ENCODE measurements around the gene SH3RF2.

SH3RF2 gene

DNA sequence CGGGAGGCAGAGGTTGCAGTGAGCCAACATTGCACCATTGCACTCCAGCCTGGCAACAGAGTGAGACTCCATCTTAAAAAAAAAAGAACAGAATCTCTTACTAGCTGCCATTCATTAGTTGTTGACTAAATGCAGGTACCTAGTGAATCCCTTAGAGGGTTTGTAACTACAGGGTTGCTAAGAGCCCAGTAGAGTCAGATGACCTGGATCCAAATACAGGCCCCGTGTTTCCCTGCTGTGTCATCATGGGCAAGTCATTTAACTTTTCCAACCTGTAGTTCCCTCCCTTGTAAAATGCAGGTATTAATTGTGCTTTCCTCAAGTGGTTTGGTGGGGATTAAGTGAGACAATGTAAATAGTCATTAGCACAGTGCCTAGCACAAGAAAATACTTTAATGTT, 136.2 kb downstream of the SH3RF2 start:
- CTCF ChIA-PET: interaction anchor here (0.6 kb wide), 1 partner anchor 87 kb away, joined by 3 read pairs; no protein-coding TSS in a partner anchor
- TF ChIP-seq, protein P1, sequence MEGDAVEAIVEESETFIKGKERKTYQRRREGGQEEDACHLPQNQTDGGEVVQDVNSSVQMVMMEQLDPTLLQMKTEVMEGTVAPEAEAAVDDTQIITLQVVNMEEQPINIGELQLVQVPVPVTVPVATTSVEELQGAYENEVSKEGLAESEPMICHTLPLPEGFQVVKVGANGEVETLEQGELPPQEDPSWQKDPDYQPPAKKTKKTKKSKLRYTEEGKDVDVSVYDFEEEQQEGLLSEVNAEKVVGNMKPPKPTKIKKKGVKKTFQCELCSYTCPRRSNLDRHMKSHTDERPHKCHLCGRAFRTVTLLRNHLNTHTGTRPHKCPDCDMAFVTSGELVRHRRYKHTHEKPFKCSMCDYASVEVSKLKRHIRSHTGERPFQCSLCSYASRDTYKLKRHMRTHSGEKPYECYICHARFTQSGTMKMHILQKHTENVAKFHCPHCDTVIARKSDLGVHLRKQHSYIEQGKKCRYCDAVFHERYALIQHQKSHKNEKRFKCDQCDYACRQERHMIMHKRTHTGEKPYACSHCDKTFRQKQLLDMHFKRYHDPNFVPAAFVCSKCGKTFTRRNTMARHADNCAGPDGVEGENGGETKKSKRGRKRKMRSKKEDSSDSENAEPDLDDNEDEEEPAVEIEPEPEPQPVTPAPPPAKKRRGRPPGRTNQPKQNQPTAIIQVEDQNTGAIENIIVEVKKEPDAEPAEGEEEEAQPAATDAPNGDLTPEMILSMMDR (conservative IDR thresholded peaks at IDR 0.05; ENCODE audit: low read depth): no peak

DNA sequence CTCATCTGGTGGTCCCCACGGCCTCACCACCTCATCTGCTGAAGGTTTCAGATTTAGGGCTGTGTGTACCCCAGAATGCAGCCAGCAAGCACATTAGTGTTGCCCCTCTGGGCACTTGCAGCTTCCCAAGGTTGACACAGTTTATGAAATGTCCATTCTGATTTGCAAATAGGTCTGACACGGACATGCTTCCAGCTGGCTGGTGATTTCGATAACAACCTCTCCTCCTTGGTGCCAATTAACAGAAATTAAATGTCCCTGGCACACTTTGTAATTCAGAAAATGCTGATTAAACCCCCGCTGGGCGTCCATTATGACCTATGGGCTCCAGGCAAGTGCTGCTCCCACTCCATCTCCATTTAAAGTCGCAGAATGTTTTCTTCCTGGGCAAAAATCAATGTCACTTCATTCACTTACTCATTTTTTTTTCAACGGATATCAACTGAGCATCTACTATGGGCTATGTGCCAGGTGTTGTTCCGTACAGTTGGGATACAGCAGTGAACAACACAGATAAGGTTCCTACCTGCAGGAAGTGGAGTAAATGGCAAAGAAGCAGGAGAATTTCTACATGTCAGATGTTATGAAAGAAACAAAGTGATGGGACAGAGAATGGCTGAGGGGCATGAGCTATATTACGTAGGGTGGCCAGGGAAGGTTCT, 137.0 kb downstream of the SH3RF2 start:
- no peak for DNase-seq (ENCODE audit: low spot score)
- POLR2A ChIA-PET (ENCODE audit: low non-redundant PET): no interaction called here
- H3K27ac ChIP-seq: no peak overlapping the region
- CTCF ChIA-PET: interaction anchor here (0.6 kb wide), 2 partner anchors 86 to 365 kb away, joined by 3 read pairs; no protein-coding TSS in a partner anchor
- TF ChIP-seq, protein P1 (conservative IDR thresholded peaks at IDR 0.05; ENCODE audit: low read depth): no peak

More for the DNA sequence above, 136.2 kb downstream of the SH3RF2 start:
- POLR2A ChIA-PET (ENCODE audit: low non-redundant PET): no interaction called here
- no peak for DNase-seq (ENCODE audit: low spot score)
- H3K27ac ChIP-seq: no peak overlapping the region

DNA sequence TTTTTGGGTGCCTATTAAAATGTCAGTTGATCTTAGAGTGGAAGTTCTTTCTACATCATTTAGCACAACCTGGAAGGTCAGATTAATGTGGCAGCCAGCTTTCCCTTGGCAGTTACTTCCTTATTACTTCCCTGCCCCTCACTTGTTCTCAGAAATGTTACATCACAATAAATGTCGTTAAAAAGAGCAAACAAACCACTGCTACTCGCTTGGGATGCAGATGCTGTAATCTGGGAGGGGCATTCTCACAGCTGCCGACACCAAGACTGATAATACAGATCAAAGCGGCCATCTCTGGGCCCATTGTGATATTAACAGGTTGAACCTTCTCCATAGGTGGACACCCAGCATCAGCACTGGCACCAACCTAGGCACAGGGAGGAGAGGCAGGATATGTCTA, 139.7 kb downstream of the SH3RF2 start:
- ChIA-PET CTCF (no interaction called here), POLR2A (ENCODE audit: low non-redundant PET) (no interaction called here)
- no peak for DNase-seq (ENCODE audit: low spot score)
- no peak overlapping the region for H3K27ac ChIP-seq
- TF ChIP-seq, protein P1 (conservative IDR thresholded peaks at IDR 0.05; ENCODE audit: low read depth): no peak

DNA sequence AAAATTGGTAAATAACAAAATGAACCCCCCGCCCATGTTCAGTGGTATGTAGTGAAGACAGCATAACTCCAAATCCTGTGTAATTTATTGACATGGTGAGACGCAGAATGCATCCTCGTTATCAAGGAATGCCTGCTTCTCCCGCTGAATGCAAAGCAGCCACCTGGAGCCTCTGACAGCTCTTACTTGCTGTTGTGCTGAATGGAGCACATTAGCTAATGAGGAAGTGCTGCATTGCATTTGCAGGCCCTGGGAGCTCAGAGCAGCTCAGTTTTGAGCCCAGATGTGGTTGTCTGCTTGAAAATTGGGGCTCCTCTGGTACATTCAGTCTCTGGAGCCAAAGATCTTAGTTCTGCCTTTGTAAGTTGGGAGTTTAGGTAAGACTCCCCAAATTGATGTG, 140.1 kb downstream of the SH3RF2 start:
- H3K27ac ChIP-seq: no peak overlapping the region
- TF ChIP-seq, protein P1 (conservative IDR thresholded peaks at IDR 0.05; ENCODE audit: low read depth): no peak
- CTCF ChIA-PET: no interaction called here

DNA sequence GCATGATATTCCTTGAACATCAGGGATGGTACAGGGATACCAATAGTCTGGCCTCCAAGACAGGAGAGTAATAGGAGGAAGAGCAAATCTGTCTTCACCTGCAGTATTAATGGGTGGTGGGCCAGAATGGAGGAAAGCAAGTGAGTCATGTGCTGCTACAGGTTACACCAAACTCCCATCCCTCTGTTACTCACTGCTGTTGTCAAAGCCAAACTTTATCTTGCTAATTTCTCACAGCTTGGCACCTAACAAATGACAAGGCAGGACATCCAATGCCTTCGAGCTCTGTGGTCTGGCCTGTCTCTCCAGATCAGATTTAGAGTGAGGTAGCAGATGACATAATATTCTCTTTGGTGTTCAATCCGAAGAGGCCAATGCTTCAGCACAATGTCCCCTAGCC, 142.2 kb downstream of the SH3RF2 start:
- TF ChIP-seq, protein P1 (conservative IDR thresholded peaks at IDR 0.05; ENCODE audit: low read depth): no peak
- no peak for DNase-seq (ENCODE audit: low spot score)
- CTCF ChIA-PET: no interaction called here
- no peak overlapping the region for H3K27ac ChIP-seq
- POLR2A ChIA-PET (ENCODE audit: low non-redundant PET): no interaction called here

More for the DNA sequence above, 140.1 kb downstream of the SH3RF2 start:
- DNase-seq (ENCODE audit: low spot score): no peak
- POLR2A ChIA-PET (ENCODE audit: low non-redundant PET): no interaction called here

DNA sequence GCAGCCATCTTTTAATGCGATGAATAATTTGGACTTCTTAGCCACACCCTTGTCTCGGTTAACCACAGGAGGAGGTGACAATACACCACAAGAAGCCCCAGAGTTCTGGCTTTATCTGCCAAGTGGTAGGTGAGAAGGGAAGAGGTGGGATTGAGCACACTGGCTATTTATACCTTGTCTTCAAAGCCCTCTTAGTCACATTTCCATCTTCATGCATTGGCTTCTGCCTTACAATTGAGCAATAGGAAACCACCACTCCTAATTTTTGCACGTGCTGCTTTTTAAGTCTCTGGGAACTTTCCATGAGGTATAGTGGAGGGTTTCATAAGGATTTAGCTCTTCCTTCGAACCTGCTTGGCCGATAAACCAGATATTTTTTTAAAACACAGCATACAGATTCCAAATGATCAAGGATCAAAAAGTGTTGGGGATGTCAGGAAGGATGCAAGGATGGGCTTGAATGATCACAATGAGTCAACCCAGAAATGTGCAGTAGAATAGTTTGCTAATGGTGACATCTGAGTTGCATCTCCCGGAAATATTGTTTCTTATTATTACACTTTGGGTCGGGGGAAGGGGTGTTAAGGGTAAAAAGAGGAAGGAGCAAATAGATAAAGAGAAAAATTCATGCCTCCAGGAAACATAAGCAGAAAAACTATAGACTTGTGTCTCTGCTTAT, 143.5 kb downstream of the SH3RF2 start:
- ChIA-PET POLR2A (ENCODE audit: low non-redundant PET) (no interaction called here), CTCF (no interaction called here)
- no peak overlapping the region for H3K27ac ChIP-seq
- no peak for DNase-seq (ENCODE audit: low spot score)
- TF ChIP-seq, protein P1 (conservative IDR thresholded peaks at IDR 0.05; ENCODE audit: low read depth): no peak

Data from RWPE1 (cell line).